Measurements from ENCODE around the gene PCSK7. TPM values are rescaled to one million over a fixed set of nuclear protein-coding genes. Genes with fewer than 3 reads are reported as not detected.

The PCSK7 gene
- total and polyA plus RNA-seq, 2 donors from 2014 or later = 14.5 to 70.2 TPM

DNA sequence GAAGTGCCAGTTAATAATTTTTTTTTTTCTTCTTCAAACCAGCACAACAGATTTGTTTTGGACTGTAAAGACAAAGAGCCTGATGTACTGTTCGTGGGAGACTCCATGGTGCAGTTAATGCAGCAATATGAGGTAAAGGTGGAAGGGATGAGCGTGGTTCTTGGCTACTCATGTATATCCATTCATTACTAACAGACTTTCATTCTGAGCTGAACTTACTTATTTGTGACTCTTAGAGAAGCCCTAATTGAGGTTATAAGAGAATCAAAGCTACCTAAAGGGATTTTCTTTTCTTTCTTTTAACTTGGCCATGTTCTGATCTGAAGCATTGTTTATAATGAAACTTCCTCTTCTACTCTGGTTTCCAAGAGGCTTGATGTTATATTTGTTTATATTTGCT is 72.0 kb downstream of the PCSK7 start:
- Histone ChIP-seq H3K27ac (ENCODE audit: low read depth in 2 of 2, low read length in 2 of 2) (no peak overlapping the region), H3K4me1 (ENCODE audit: control insufficient read depth in 2 of 3, insufficient read depth in 2 of 3, low read depth in 1 of 3, low read length in 3 of 3) (no peaks in the 10 kb centered on the region), H3K9ac (ENCODE audit: low read length in 3 of 3) (no peak overlapping the region), H3K27me3 (ENCODE audit: control insufficient read depth, insufficient read depth, low read length) (no peaks in the 10 kb centered on the region), H3K36me3 (ENCODE audit: control insufficient read depth in 2 of 3, insufficient read depth in 3 of 3, low read length in 3 of 3) (peaks cover 9 to 28% (median 14%) of the 10 kb centered on the region in 3 donors), H3K9me3 (ENCODE audit: control insufficient read depth in 2 of 3, insufficient read depth in 1 of 3, low read length in 3 of 3) (no peaks in the 10 kb centered on the region), H3K4me3 (ENCODE audit: low read length in 3 of 3) (no peak overlapping the region)
- TF ChIP-seq, protein P1, sequence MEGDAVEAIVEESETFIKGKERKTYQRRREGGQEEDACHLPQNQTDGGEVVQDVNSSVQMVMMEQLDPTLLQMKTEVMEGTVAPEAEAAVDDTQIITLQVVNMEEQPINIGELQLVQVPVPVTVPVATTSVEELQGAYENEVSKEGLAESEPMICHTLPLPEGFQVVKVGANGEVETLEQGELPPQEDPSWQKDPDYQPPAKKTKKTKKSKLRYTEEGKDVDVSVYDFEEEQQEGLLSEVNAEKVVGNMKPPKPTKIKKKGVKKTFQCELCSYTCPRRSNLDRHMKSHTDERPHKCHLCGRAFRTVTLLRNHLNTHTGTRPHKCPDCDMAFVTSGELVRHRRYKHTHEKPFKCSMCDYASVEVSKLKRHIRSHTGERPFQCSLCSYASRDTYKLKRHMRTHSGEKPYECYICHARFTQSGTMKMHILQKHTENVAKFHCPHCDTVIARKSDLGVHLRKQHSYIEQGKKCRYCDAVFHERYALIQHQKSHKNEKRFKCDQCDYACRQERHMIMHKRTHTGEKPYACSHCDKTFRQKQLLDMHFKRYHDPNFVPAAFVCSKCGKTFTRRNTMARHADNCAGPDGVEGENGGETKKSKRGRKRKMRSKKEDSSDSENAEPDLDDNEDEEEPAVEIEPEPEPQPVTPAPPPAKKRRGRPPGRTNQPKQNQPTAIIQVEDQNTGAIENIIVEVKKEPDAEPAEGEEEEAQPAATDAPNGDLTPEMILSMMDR (IDR thresholded peaks at IDR 0.05; ENCODE audit: borderline replicate concordance, extremely low read depth, insufficient read depth) = no peak
- FAIRE-seq (no peak), DNase-seq (no peak)
- intact Hi-C loops (cut with DNase I) = no loop called here

DNA sequence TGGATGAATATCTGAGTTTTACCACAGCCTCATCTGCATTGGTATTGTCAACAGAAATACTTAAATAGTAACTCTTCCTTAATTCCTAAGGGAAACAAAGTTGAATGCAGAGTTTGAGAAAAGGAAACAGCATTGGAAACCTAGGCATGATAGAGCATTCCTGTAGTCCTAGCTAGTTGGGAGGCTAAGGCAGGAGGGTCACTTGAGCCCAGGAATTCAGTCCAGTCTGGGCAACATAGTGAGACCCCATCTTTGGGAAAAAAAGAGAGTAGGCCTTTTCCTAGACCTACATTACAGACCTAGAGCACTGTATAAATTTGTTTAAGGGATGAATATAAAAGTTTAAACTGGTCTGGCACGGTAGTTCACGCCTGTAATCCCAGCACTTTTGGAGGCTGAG is 74.4 kb downstream of the PCSK7 start:
- FAIRE-seq (no peak), DNase-seq (no peak)
- H3K27ac ChIP-seq (ENCODE audit: low read depth in 2 of 2, low read length in 2 of 2) = no peak overlapping the region
- H3K9me3 ChIP-seq (ENCODE audit: control insufficient read depth in 2 of 3, insufficient read depth in 1 of 3, low read length in 3 of 3) = no peaks in the 10 kb centered on the region
- H3K27me3 ChIP-seq (ENCODE audit: control insufficient read depth, insufficient read depth, low read length) = no peaks in the 10 kb centered on the region
- H3K4me1 ChIP-seq (ENCODE audit: control insufficient read depth in 2 of 3, insufficient read depth in 2 of 3, low read depth in 1 of 3, low read length in 3 of 3) = no peaks in the 10 kb centered on the region
- intact Hi-C loops (cut with DNase I) = no loop called here
- TF ChIP-seq, protein P1 (IDR thresholded peaks at IDR 0.05; ENCODE audit: borderline replicate concordance, extremely low read depth, insufficient read depth) = no peak
- H3K36me3 ChIP-seq (ENCODE audit: control insufficient read depth in 2 of 3, insufficient read depth in 3 of 3, low read length in 3 of 3) = peaks cover 6 to 18% (median 8%) of the 10 kb centered on the region in 3 donors
- no peak overlapping the region for H3K9ac ChIP-seq (ENCODE audit: low read length in 3 of 3)
- H3K4me3 ChIP-seq (ENCODE audit: low read length in 3 of 3) = no peak overlapping the region

DNA sequence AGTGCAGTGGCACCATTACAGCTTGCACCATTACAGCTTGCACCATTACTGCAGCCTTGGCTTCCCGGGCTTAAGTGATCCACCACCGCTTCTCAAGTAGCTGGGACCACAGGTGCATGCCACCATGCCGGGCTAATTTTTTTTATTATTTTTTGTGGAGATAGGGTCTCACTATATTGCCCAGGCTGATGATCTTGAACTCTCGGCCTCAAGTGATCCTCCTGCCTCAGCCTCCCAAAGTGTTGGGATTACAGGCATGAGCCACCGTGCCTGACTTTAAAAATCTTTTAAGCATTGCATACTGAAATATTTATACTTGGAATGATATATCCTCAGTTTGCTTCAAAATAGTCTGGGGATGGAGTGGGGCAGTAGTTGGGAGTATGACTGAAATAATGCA is 77.4 kb downstream of the PCSK7 start:
- H3K27ac ChIP-seq (ENCODE audit: low read depth in 2 of 2, low read length in 2 of 2) = no peak overlapping the region
- H3K36me3 ChIP-seq (ENCODE audit: control insufficient read depth in 2 of 3, insufficient read depth in 3 of 3, low read length in 3 of 3) = peaks cover 0 to 2% (median 0%) of the 10 kb centered on the region in 3 donors
- FAIRE-seq (no peak), DNase-seq (no peak)
- H3K27me3 ChIP-seq (ENCODE audit: control insufficient read depth, insufficient read depth, low read length) = no peaks in the 10 kb centered on the region
- H3K4me3 ChIP-seq (ENCODE audit: low read length in 3 of 3) = no peak overlapping the region
- H3K4me1 ChIP-seq (ENCODE audit: control insufficient read depth in 2 of 3, insufficient read depth in 2 of 3, low read depth in 1 of 3, low read length in 3 of 3) = no peaks in the 10 kb centered on the region
- no peak overlapping the region for H3K9ac ChIP-seq (ENCODE audit: low read length in 3 of 3)
- TF ChIP-seq, protein P1 (IDR thresholded peaks at IDR 0.05; ENCODE audit: borderline replicate concordance, extremely low read depth, insufficient read depth) = no peak
- intact Hi-C loops (cut with DNase I) = no loop called here
- H3K9me3 ChIP-seq (ENCODE audit: control insufficient read depth in 2 of 3, insufficient read depth in 1 of 3, low read length in 3 of 3) = no peaks in the 10 kb centered on the region

Other genes starting within 250 kb of the PCSK7 start
- 50.7 TPM for gene SIK3, start 133.6 kb downstream of the PCSK7 start, total RNA-seq
- gene SIK3, start 133.6 kb downstream of the PCSK7 start, polyA plus RNA-seq (ENCODE audit: insufficient read depth, low read depth, low replicate concordance) = 12.3 TPM
- gene PAFAH1B2, start 87.8 kb downstream of the PCSK7 start, total RNA-seq = 90.2 TPM
- gene PAFAH1B2, start 87.8 kb downstream of the PCSK7 start, polyA plus RNA-seq (ENCODE audit: insufficient read depth, low read depth, low replicate concordance) = 29.4 TPM
- 37.4 TPM for gene SIDT2, start 53.3 kb downstream of the PCSK7 start, total RNA-seq
- 16.4 TPM for gene SIDT2, start 53.3 kb downstream of the PCSK7 start, polyA plus RNA-seq (ENCODE audit: insufficient read depth, low read depth, low replicate concordance)
- gene TAGLN, start 32.7 kb downstream of the PCSK7 start, total RNA-seq = 846 TPM
- gene TAGLN, start 32.7 kb downstream of the PCSK7 start, polyA plus RNA-seq (ENCODE audit: insufficient read depth, low read depth, low replicate concordance) = 776 TPM
- 24.7 TPM for gene RNF214, start 598 bp upstream of the PCSK7 start, total RNA-seq
- gene RNF214, start 598 bp upstream of the PCSK7 start, polyA plus RNA-seq (ENCODE audit: insufficient read depth, low read depth, low replicate concordance) = 8.5 TPM
- 8.9 TPM for gene BACE1-AS, start 59.3 kb upstream of the PCSK7 start, total RNA-seq
- gene BACE1-AS, start 59.3 kb upstream of the PCSK7 start, polyA plus RNA-seq (ENCODE audit: insufficient read depth, low read depth, low replicate concordance) = 8.0 TPM
- 24.5 TPM for gene BACE1, start 84.2 kb upstream of the PCSK7 start, total RNA-seq
- gene BACE1, start 84.2 kb upstream of the PCSK7 start, polyA plus RNA-seq (ENCODE audit: insufficient read depth, low read depth, low replicate concordance) = 11.7 TPM
- 30.7 TPM for gene CEP164, start 95.8 kb upstream of the PCSK7 start, total RNA-seq
- 7.9 TPM for gene CEP164, start 95.8 kb upstream of the PCSK7 start, polyA plus RNA-seq (ENCODE audit: insufficient read depth, low read depth, low replicate concordance)

Measured in kidney (tissue), 14 donors.